NOMO-1 (cell line): Measurements from ENCODE around the gene PRDX5.
"Not testable (repeated sequence)": the region's sequence is repeated elsewhere in the genome, so short reads cannot be mapped to it uniquely, and the experiment has no call there.

Experiments used
- DNase-seq, 2 experiments: peaks; one replicate each; lab custom pipeline; 2025; ENCODE audit not compliant: unreplicated experiment in 2 of 2; lab: John Stamatoyannopoulos, UW

The PRDX5 gene

DNA sequence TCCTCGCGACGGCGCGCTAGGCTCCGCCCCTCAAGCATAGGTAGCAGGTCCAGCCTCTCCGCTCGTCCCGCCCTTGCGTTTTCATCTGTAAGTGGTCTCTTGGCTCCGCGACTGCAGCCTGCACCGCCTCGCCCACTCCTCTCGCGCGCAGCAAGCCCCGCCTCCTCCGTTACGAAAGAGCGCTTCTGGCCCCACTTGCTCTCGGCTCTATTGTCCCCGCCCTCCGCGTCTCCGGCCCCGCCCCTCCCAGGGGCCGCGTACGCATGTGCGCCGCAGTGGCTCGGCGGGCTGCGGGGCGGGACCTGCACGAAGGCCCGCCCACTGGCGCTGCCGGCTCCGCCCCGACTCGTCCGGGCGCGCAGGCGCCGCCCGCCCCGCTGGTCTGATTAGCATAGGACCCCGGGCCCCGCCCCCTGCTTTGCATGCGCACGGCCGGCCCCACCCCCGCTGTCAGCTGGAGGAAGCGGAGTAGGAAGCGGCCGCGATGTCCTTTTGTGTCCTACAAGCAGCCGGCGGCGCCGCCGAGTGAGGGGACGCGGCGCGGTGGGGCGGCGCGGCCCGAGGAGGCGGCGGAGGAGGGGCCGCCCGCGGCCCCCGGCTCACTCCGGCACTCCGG is 12.7 kb upstream of the PRDX5 start, which contains the start of gene ESRRA:
TSS of gene ESRRA (plus strand) at position 450 of the 616 bp plus-strand sequence. CDS start 1,656 bp downstream, outside the sequence.
- peak; percentile 98 to 99 for DNase-seq

DNA sequence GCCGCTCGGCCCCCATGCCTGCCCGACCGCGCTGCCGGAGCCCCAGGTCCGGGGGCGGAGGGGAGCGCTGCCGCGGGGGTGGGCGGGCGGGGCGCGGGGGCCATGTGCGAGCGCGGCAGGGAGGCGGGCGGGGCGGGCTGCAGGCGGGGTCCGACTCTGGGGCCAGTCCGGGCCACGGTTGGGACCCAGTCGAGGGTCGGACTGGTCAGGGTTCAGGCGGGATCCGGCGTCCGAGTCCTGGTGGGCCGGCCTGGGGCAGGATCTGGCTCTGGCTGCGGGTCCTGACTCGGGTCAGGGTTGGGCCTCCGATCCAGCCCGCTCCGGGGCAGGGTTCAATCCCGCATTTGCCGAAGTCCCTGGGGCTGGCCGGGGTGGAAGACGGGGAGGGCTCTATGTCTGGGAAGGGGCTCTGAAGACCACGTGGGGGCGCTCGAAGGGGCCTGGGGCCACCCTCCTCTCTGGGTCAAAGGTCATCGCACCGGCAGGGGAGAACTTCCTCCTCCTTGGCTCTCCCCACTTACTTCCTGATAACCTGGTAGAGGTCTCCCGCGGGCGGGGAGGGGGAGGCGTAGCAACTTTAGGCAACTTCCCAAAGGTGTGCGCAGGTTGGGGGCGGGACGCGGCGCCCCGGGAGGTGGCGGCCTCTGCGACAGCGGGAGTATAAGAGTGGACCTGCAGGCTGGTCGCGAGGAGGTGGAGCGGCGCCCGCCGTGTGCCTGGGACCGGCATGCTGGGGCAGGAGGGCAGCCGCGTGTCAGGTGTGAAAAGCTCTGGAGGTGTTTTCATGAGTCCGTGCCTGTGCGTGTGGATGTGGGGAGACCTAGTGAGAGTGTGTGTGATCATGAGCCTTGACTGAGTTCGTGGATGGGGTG is 12.0 kb upstream of the PRDX5 start:
- peak; percentile 67 for DNase-seq

- DNase-seq, result no peak
Measured at GRCh38 chr11:64306563-64306875, 11.4 kb upstream of the PRDX5 start.

- no peak for DNase-seq
Measured at GRCh38 chr11:64306876-64307622, 10.9 kb upstream of the PRDX5 start.

DNA sequence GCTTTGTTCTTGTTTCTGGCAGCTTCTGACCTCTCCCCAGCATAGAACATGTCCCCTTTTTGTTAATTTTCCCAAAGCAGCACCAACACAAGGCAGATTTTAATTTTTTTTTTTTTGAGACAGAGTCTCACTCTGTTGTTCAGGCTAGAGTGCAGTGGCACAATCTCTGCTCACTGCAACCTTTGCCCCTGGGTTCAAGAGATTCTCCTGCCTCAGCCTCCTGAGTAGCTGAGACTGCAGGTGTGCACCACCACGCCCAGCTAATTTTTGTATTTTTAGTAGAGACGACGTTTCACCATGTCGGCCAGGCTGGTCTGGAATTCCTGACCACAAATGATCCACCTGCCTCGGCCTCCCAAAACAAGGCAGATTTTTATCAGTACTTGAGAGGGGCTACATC is 10.1 kb upstream of the PRDX5 start:
- not testable (repeated sequence) for DNase-seq

GRCh38 chr11:64312947-64313346 is 5.0 kb upstream of the PRDX5 start:
- DNase-seq, result no peak

- no peak for DNase-seq
Measured at GRCh38 chr11:64313491-64314145, 4.3 kb upstream of the PRDX5 start.

GRCh38 chr11:64314146-64314804 is 3.6 kb upstream of the PRDX5 start:
- DNase-seq, result no peak

DNA sequence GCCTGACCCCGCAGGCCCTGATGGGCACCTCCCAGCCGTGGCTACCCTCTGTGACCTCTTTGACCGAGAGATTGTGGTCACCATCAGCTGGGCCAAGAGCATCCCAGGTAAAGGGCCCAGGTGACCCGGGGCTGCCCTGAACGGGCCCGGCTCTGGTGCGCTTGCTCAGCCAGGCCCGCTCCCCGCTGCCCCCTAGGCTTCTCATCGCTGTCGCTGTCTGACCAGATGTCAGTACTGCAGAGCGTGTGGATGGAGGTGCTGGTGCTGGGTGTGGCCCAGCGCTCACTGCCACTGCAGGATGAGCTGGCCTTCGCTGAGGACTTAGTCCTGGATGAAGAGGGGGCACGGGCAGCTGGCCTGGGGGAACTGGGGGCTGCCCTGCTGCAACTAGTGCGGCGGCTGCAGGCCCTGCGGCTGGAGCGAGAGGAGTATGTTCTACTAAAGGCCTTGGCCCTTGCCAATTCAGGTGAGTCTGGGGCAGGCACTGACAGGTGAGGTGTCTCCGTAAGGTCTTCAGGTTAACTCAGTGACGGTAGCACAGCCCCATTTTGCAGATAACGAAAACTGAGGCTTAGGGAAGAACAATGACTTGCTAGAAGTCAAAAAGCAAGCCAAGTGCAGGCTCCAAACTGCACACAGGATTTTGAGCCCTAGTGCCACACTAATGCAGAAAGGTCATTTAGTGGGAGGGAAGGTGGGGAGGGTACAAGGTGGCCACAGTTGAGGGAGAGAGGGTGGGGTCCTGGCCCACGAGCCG is 2.9 kb upstream of the PRDX5 start:
- no peak for DNase-seq

- DNase-seq, result not testable (repeated sequence)
Measured at GRCh38 chr11:64315667-64316526, 2.0 kb upstream of the PRDX5 start.

GRCh38 chr11:64316672-64317324 is 1.1 kb upstream of the PRDX5 start:
- peak in 1 of 2 experiments; percentile 24 for DNase-seq

DNA sequence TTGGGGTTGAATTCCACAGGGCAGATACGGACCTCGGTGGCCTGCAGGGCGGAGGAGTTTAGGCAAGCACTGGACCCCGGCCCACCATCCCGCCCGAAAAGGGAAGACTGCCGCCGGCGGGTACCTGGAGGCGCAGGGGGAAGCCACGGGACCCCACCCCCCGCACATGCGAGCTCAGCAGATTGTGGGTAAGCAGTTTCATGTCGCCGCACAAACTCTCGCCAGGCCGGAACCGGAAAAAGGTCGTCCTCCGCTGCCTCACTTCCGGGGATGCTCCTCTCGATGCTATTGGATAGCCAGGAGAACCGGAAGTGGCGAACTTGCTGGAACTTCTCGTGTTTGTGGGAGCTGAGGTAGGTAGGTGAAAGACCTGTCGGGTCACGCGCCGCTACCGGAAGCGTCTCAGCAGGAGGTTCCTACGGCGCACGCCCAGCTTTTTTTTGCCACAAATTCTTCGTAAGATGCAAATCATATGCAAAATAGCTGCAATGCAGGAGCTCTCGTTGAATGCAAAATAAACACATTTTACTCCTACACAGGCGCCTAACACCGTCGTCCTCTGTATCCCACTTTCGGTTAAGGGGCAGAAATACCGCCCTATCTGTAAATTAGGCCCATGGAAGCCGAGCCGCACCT is 478 bp upstream of the PRDX5 start, which contains the start of gene TRMT112:
TSS of gene TRMT112 (minus strand) at position 235 of the 636 bp plus-strand sequence. CDS start at position 202, 33 bp downstream.
- DNase-seq, result peak; percentile 93 to 98

DNA sequence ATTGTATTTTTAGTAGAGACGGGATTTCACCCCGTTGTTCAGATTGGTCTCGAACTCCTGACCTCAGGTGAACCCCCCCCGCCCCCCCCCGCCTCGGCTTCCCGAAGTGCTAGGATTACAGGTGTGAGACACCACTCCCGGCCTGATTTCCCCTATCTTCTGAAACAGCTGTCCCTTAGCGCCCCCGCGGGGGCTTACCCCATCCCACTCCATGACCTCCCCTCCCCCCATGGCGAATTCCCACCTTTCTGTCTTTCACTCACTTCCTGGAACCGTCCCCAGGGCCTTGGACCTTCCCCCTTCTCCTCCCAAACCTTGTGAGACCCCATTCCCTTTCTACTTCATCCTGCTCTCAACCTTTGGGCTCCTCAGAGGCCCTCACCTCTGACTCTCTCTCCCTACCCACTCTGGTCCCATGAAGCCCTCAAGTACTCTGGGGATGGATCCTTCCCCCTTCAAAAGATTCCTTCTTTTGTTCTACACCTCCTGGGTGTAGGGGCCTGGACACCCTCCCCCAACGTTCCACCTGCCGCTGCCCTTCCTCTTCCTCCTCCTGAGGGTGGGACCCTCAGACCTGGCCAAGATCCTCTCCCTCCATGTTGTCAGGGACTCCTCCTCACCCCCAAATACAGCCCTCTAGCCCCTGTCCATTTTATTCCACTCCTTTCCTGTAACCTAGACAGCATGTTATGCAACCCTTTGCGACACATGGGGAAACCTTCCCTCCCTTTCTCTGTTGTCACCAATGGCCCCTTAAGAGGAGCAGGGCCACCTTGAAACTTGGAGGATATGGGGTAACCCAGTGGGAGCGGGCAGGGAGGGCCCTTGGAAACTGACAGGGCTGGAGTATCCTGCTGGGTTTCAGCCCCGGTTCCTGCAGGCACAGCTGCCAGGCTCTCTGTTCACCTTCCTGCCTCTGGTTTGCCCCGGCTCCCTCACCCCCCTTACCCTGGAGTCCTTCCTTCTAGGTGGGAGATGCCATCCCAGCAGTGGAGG is 1.1 kb downstream of the PRDX5 start:
- peak; percentile 26 to 40 for DNase-seq

GRCh38 chr11:64320556-64320955 is 2.6 kb downstream of the PRDX5 start:
- no peak for DNase-seq

DNA sequence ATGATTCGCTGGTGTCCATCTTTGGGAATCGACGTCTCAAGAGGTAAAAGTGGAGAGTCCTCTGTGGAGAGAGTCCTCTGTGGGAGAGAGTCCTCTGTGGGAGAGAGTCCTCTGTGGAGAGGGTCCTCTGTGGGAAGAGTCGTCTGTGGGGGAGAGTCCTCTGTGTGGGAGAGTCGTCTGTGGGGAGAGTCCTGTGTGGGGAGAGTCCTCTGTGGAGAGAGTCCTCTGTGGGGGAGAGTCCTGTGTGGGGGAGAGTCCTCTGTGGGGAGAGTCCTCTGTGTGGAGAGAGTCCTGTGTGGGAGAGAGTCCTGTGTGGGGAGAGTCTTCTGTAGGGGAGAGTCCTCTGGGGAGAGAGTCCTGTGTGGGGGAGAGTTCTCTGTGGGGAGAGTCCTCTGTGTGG is 3.1 kb downstream of the PRDX5 start:
- no peak for DNase-seq

GRCh38 chr11:64321533-64321932 is 3.6 kb downstream of the PRDX5 start:
- DNase-seq, result no peak

DNA sequence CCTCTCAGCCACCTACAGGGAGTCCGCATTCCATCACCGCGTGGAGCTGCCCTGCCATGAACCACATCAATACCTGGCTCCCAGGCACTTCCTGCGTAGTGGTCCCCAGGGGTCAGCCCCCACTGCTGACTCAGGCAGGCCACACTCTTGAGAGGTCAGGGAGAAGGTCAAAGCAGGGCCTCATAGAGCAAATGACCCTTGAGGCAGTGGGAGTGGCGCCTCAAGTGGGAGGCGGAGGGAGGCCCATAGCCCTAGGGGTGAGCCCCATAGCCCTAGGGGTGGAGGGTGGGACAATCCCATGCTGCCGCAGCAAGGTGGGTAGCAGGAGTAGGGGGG is 5.0 kb downstream of the PRDX5 start:
- DNase-seq, result no peak
